Cardiac muscle cell (in vitro differentiated cells and primary cell): ENCODE data around the gene STX8. TPM values are rescaled to one million over a fixed set of nuclear protein-coding genes. Genes with fewer than 3 reads are reported as not detected.

Experiments
- DNase-seq, 2 donors: peaks; one replicate each; pipeline versions ENCODE4 v3.0.0 to v3.0.0-alpha.2; 2010 to 2017; ENCODE audit warnings: low read depth in 1 of 2, low spot score in 1 of 2
- H3K27ac ChIP-seq: fragments of 200-600 bp; sonication (generic); 2 replicates; pipeline ENCODE4 v1.5.1; 2016
- H3K27me3 ChIP-seq: fragments of 200-600 bp; sonication (generic); 2 replicates; pipeline ENCODE4 v1.6.0; 2016; ENCODE audit warnings: control low read depth
- H3K36me3 ChIP-seq: fragments of 200-600 bp; sonication (generic); 2 replicates; pipeline ENCODE4 v1.5.1; 2016; ENCODE audit warnings: control low read depth
- H3K4me1 ChIP-seq: fragments of 200-600 bp; sonication (generic); 2 replicates; pipeline ENCODE4 v1.8.1; 2017; ENCODE audit warnings: low read depth, mild to moderate bottlenecking, mixed run types
- H3K4me3 ChIP-seq: fragments of 200-600 bp; sonication (generic); 2 replicates; pipeline ENCODE4 v1.5.1; 2016; ENCODE audit warnings: mild to moderate bottlenecking
- H3K9me3 ChIP-seq: fragments of 200-600 bp; sonication (generic); 2 replicates; pipeline ENCODE4 v1.5.1; 2017; ENCODE audit warnings: low read depth, mild to moderate bottlenecking, control low read depth
- polyA plus RNA-seq: library from polyadenylated mRNA; unstranded; fragments of >200 nt; fragmentation: Nextera tagmentation; extraction: Ambion mirVana; gene quantifications from 2 replicates; pipeline ENCODE4 v1.2.1, GENCODE V29; 2016
- total RNA-seq: library from RNA; depleted of rRNA; stranded (reverse); fragments of >200 nt; gene quantifications from 2 replicates; pipeline ENCODE4 v1.2.3, GENCODE V29; 2016
- TF ChIP-seq, protein P1 (sequence below): IDR thresholded peaks from 2 replicates; pipeline ENCODE4 v1.5.1; 2012; ENCODE audit warnings: low read depth, mild to moderate bottlenecking, low read length

STX8 gene
- total and polyA plus RNA-seq, 2 experiments from 2014 or later = 46.9 to 95.2 TPM

- peak in 1 of 2 donors; percentile 75 for DNase-seq
Observed at GRCh38 chr17:9273428-9274391, 301.9 kb downstream of the STX8 start.

GRCh38 chr17:9272501-9273200 is 303.0 kb downstream of the STX8 start:
- TF ChIP-seq, protein P1, sequence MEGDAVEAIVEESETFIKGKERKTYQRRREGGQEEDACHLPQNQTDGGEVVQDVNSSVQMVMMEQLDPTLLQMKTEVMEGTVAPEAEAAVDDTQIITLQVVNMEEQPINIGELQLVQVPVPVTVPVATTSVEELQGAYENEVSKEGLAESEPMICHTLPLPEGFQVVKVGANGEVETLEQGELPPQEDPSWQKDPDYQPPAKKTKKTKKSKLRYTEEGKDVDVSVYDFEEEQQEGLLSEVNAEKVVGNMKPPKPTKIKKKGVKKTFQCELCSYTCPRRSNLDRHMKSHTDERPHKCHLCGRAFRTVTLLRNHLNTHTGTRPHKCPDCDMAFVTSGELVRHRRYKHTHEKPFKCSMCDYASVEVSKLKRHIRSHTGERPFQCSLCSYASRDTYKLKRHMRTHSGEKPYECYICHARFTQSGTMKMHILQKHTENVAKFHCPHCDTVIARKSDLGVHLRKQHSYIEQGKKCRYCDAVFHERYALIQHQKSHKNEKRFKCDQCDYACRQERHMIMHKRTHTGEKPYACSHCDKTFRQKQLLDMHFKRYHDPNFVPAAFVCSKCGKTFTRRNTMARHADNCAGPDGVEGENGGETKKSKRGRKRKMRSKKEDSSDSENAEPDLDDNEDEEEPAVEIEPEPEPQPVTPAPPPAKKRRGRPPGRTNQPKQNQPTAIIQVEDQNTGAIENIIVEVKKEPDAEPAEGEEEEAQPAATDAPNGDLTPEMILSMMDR = no peak
- no peaks in the 10 kb centered on the region for H3K4me1 ChIP-seq
- no peaks in the 10 kb centered on the region for H3K36me3 ChIP-seq
- H3K27me3 ChIP-seq = no peaks in the 10 kb centered on the region
- DNase-seq = peak in 1 of 2 donors; percentile 16
- no peaks in the 10 kb centered on the region for H3K9me3 ChIP-seq
- no peak overlapping the region for H3K27ac ChIP-seq
- H3K4me3 ChIP-seq = no peak overlapping the region

More at GRCh38 chr17:9273428-9274391, 301.9 kb downstream of the STX8 start:
- Histone ChIP-seq H3K27ac (no peak overlapping the region), H3K27me3 (no peaks in the 10 kb centered on the region), H3K4me1 (no peaks in the 10 kb centered on the region), H3K36me3 (no peaks in the 10 kb centered on the region), H3K9me3 (no peaks in the 10 kb centered on the region), H3K4me3 (no peak overlapping the region)
- TF ChIP-seq, protein P1 = no peak

DNA sequence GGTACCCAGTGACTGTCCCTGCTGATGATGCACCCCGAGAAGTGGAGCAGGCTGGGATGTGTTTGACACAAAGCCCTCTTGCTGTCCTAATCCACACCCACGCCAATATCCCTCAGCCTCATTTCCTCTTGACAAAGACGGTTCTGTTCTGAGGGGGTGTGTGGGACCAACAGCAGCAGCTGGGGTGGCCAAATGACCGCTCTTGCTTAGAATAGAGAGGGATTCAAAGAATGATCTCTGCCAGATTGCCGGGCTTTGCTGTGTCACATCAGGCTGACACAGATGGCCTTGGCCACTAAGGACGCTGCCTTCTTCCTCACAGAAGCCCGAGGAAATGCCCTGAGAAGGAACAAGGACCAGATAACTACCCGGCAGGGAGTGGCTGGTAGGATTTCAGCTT is 303.6 kb downstream of the STX8 start:
- DNase-seq = no peak
- Histone ChIP-seq H3K27ac (no peak overlapping the region), H3K9me3 (no peaks in the 10 kb centered on the region)

DNA sequence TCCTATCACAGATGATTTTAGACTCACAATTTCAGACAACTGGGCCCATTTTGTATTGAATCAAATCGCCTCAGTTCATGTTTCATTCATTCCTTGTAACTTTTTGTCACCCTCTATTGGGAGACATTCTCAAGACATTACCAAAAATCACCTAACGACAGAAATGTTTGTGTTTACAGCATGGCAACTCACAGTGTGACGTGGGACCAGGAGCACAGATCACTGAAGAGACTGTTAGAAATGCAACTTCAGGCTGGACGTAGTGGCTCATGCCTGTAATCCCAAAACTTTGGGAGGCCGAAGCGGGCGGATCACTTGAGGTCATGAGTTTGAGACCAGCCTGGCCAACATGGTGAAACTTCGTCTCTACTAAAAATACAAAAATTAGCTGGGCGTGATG is 304.7 kb downstream of the STX8 start:
- no peak overlapping the region for H3K27ac ChIP-seq
- no peak overlapping the region for H3K4me3 ChIP-seq
- no peaks in the 10 kb centered on the region for H3K27me3 ChIP-seq
- H3K9me3 ChIP-seq = no peaks in the 10 kb centered on the region
- H3K4me1 ChIP-seq = peaks cover 9% of the 10 kb centered on the region
- H3K36me3 ChIP-seq = no peaks in the 10 kb centered on the region
- no peak for DNase-seq
- TF ChIP-seq, protein P1 = no peak

More for the DNA sequence above, 303.6 kb downstream of the STX8 start:
- H3K4me3 ChIP-seq = no peak overlapping the region
- TF ChIP-seq, protein P1 = no peak
- no peaks in the 10 kb centered on the region for H3K27me3 ChIP-seq
- peaks cover 2% of the 10 kb centered on the region for H3K4me1 ChIP-seq
- no peaks in the 10 kb centered on the region for H3K36me3 ChIP-seq

GRCh38 chr17:9269350-9270035 is 306.1 kb downstream of the STX8 start:
- TF ChIP-seq, protein P1 = no peak
- no peaks in the 10 kb centered on the region for H3K36me3 ChIP-seq

More at GRCh38 chr17:9269350-9270035, 306.1 kb downstream of the STX8 start:
- Histone ChIP-seq H3K27ac (no peak overlapping the region), H3K4me1 (peaks cover 9% of the 10 kb centered on the region), H3K4me3 (no peak overlapping the region), H3K27me3 (no peaks in the 10 kb centered on the region), H3K9me3 (no peaks in the 10 kb centered on the region)
- DNase-seq = no peak
